A673 (cell line): ENCODE measurements around the gene AUH. TPM values are rescaled to one million over a fixed set of nuclear protein-coding genes. Genes with fewer than 3 reads are reported as not detected.

Source experiments
- BruUV-seq: library from RNA; stranded (reverse); fragments of 400-500 nt; replicated peaks from 2 replicates; lab custom pipeline; 2021; lab: Mats Ljungman, UMichigan
- CTCF ChIA-PET: fragments of 300-600 bp; sonication (Branson Sonifier 250); formaldehyde crosslinking; loops from one replicate; lab custom pipeline; 2022; ENCODE audit warnings: antibody characterized with exemption; lab: Charles Lee
- POLR2A ChIA-PET: fragments of 300-600 bp; sonication (Branson Sonifier 250); formaldehyde crosslinking; loops from one replicate; lab custom pipeline; 2022; ENCODE audit warnings: antibody characterized with exemption; ENCODE audit not compliant: low non-redundant PET; lab: Charles Lee
- DNase-seq: peaks from one replicate; pipeline ENCODE4 v3.0.0-alpha.2; 2015; ENCODE audit warnings: low spot score
- H3K27ac ChIP-seq: fragments of 200-600 bp; sonication (generic); 2 replicates; pipeline ENCODE4 v1.5.1; 2016; ENCODE audit warnings: mixed run types, low read depth, mild to moderate bottlenecking, mixed read lengths, antibody characterized with exemption, low read length; ENCODE audit not compliant: poor library complexity, severe bottlenecking
- H3K27me3 ChIP-seq: fragments of 200-600 bp; sonication (generic); replicated peaks from 2 replicates; pipeline ENCODE4 v1.6.1; 2017; ENCODE audit warnings: mixed run types, low read depth, mild to moderate bottlenecking, mixed read lengths, antibody characterized with exemption, low read length; ENCODE audit not compliant: insufficient read depth, poor library complexity
- H3K36me3 ChIP-seq: fragments of 200-600 bp; sonication (generic); 2 replicates; pipeline ENCODE4 v1.6.1; 2016; ENCODE audit warnings: mixed run types, mild to moderate bottlenecking, mixed read lengths, antibody characterized with exemption, low read length; ENCODE audit not compliant: insufficient read depth, poor library complexity, severe bottlenecking
- H3K4me1 ChIP-seq: fragments of 200-600 bp; sonication (generic); 2 replicates; pipeline ENCODE4 v1.6.1; 2017; ENCODE audit warnings: mixed run types, mild to moderate bottlenecking, mixed read lengths, antibody characterized with exemption, low read length; ENCODE audit not compliant: insufficient read depth, poor library complexity, severe bottlenecking
- H3K4me3 ChIP-seq: fragments of 200-600 bp; sonication (generic); 2 replicates; pipeline ENCODE4 v1.5.1; 2016; ENCODE audit warnings: low read depth, mixed run types, mild to moderate bottlenecking, mixed read lengths, low read length; ENCODE audit not compliant: poor library complexity, severe bottlenecking
- H3K9me3 ChIP-seq: fragments of 200-600 bp; sonication (generic); 2 replicates; pipeline ENCODE4 v1.6.1; 2016; ENCODE audit warnings: mixed run types, low read depth, mild to moderate bottlenecking, mixed read lengths, antibody characterized with exemption, low read length; ENCODE audit not compliant: poor library complexity, severe bottlenecking
- EZH2 ChIP-seq: fragments of 200-600 bp; sonication (generic); IDR thresholded peaks from 2 replicates; pipeline ENCODE4 v1.6.1; 2017; ENCODE audit warnings: borderline replicate concordance, low read depth, mild to moderate bottlenecking, mixed read lengths, antibody characterized with exemption, low read length; ENCODE audit not compliant: poor library complexity, severe bottlenecking
- intact Hi-C: fragments of 100-400 bp; cut with micrococcal nuclease; formaldehyde crosslinking; loops from one replicate; pipeline ENCODE4 v1.10.0; 2022; ENCODE audit not compliant: unreplicated experiment
- total RNA-seq: library from RNA; stranded (reverse); gene quantifications from 2 replicates; pipeline ENCODE4 v1.2.3, GENCODE V29; 2021
- TF ChIP-seq, protein P1 (sequence below): fragments of 300-800, 200-600 bp; sonication (generic); conservative IDR thresholded peaks from 2 replicates; pipeline ENCODE4 v1.5.1; 2017; ENCODE audit warnings: low read depth, mild to moderate bottlenecking, antibody characterized with exemption, low read length, moderate library complexity, mixed read lengths

The AUH gene
- total RNA-seq, 1 experiment from 2014 or later, result 12.3 TPM

DNA sequence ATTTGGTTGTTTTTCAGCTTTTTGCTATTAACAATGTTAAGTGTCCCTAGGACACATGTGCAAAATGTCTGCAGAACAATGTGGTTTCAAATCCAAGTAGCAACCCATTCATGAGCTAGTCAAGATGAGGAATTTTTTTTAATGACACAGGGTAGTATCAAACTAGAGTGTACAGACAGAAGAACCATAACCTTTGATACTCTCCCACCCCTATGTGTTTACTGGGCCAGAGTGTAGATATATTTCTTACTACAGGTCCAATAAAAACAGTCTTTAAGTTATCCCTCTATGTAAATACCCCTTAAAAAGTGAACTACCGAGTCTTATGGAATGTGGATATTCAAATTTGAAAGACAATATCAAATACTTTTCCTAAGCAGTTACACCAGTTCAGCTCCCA is 45.6 kb downstream of the AUH start:
- TF ChIP-seq EZH2, result no peak
- TF ChIP-seq, protein P1, sequence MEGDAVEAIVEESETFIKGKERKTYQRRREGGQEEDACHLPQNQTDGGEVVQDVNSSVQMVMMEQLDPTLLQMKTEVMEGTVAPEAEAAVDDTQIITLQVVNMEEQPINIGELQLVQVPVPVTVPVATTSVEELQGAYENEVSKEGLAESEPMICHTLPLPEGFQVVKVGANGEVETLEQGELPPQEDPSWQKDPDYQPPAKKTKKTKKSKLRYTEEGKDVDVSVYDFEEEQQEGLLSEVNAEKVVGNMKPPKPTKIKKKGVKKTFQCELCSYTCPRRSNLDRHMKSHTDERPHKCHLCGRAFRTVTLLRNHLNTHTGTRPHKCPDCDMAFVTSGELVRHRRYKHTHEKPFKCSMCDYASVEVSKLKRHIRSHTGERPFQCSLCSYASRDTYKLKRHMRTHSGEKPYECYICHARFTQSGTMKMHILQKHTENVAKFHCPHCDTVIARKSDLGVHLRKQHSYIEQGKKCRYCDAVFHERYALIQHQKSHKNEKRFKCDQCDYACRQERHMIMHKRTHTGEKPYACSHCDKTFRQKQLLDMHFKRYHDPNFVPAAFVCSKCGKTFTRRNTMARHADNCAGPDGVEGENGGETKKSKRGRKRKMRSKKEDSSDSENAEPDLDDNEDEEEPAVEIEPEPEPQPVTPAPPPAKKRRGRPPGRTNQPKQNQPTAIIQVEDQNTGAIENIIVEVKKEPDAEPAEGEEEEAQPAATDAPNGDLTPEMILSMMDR, result no peak
- H3K4me3 ChIP-seq, result no peak overlapping the region
- intact Hi-C loops, result no loop called here
- ChIA-PET CTCF (no interaction called here), POLR2A (no interaction called here)
- H3K27ac ChIP-seq, result no peak overlapping the region
- DNase-seq, result no peak
- H3K36me3 ChIP-seq, result no peaks in the 10 kb centered on the region
- BruUV-seq, result no TSS peak
- no peaks in the 10 kb centered on the region for H3K4me1 ChIP-seq
- H3K9me3 ChIP-seq, result no peaks in the 10 kb centered on the region
- H3K27me3 ChIP-seq, result no peaks in the 10 kb centered on the region

DNA sequence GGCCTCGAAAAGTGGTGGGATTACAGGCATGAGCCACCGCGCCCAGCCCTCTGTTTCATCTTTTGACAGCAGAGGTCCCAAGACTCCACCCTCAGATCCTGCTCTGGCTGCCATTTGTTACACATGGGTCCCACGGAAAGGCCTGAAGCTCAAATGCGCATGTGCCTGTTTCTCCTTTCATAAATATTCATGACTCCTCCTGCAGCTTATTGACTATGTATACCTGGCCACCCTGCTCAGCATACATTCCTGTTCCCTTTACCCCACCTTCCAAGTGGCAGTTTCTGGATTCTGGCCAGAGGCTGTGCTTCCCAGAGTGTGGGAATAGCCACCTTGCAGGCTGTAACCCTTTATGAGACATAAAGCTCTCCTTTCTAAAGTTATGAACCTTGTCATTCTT is 46.5 kb downstream of the AUH start:
- intact Hi-C loops, result no loop called here
- CTCF ChIA-PET, result no interaction called here
- BruUV-seq, result no TSS peak

DNA sequence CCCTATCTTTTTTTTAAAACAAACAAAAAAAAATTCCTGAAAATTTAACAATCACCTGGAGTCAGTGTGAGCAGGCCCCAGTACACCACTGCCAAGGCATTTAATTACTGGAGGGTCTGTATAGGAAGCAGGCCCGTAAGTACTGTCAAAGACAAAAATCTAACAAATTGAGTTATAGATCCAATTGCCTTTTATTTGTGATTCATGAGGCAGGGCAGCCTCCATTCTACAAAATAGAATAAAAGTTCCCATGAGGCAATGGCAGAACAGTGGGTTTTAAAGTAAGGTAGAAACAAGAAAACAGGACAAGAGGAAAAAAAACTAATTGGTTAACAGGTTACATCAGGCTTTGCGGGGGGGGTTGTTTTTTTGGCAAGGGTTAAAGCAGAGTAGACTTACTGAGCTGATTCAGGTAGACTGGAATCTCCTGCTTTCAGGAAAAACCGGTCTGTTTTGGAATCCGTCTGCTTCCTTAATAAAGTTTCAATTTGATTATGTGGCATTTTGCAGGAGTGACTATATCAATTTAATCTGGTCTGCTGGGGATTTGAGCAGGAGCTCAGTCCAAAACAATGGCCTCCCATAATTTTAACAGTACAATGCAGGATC is 48.9 kb downstream of the AUH start:
- CTCF ChIA-PET, result interaction anchor here (0.5 to 0.7 kb wide), 2 partner anchors 111 to 397 kb away, joined by 5 to 7 read pairs; no protein-coding TSS in a partner anchor

More for the DNA sequence above, 46.5 kb downstream of the AUH start:
- TF ChIP-seq EZH2, result no peak
- TF ChIP-seq, protein P1, result no peak
- no peaks in the 10 kb centered on the region for H3K27me3 ChIP-seq
- no peak overlapping the region for H3K4me3 ChIP-seq
- no peaks in the 10 kb centered on the region for H3K4me1 ChIP-seq
- H3K9me3 ChIP-seq, result no peaks in the 10 kb centered on the region
- POLR2A ChIA-PET, result no interaction called here
- no peak for DNase-seq
- H3K36me3 ChIP-seq, result no peaks in the 10 kb centered on the region
- H3K27ac ChIP-seq, result no peak overlapping the region

More for the DNA sequence above, 48.9 kb downstream of the AUH start:
- no peaks in the 10 kb centered on the region for H3K9me3 ChIP-seq
- no peak for DNase-seq
- POLR2A ChIA-PET, result no interaction called here
- H3K4me1 ChIP-seq, result no peaks in the 10 kb centered on the region
- no peaks in the 10 kb centered on the region for H3K27me3 ChIP-seq
- intact Hi-C loops, result no loop called here
- H3K36me3 ChIP-seq, result no peaks in the 10 kb centered on the region
- TF ChIP-seq, protein P1, result no peak
- no peak for TF ChIP-seq EZH2
- H3K4me3 ChIP-seq, result no peak overlapping the region
- H3K27ac ChIP-seq, result no peak overlapping the region
- BruUV-seq, result no TSS peak
